PC-3 (cell line): ENCODE results near the gene CTNNA2. TPM values are rescaled to one million over a fixed set of nuclear protein-coding genes. Genes with fewer than 3 reads are reported as not detected.

Experiments used
- ATAC-seq: fragments of 200-7000 bp; cut with Tn5 transposase; 2 replicates; pipeline ENCODE4 v1.9.1; 2020; ENCODE audit warnings: mild to moderate bottlenecking, moderate library complexity
- BruUV-seq: library from RNA; stranded (reverse); fragments of 400-500 nt; replicated peaks from 2 replicates; lab custom pipeline; 2021; lab: Mats Ljungman, UMichigan
- CTCF ChIA-PET: fragments of 300-600 bp; sonication (Branson Sonifier 250); formaldehyde crosslinking; loops from one replicate; lab custom pipeline; 2022; ENCODE audit warnings: antibody characterized with exemption; lab: Charles Lee
- POLR2A ChIA-PET: fragments of 300-600 bp; sonication (Branson Sonifier 250); formaldehyde crosslinking; loops from one replicate; lab custom pipeline; 2022; ENCODE audit warnings: antibody characterized with exemption; ENCODE audit not compliant: unreplicated experiment; lab: Charles Lee
- DNase-seq: peaks from one replicate; pipeline ENCODE4 v3.0.0-alpha.2; 2015
- H2AFZ ChIP-seq: fragments of 300-600 bp; sonication (generic); 2 replicates; pipeline ENCODE4 v1.6.0; 2016; ENCODE audit warnings: antibody characterized with exemption, low read length
- H3F3A ChIP-seq: fragments of 300-600 bp; sonication (generic); one replicate; pipeline ENCODE4 v1.6.0; 2017; ENCODE audit warnings: antibody characterized with exemption, low read length, control low read depth, mild to moderate bottlenecking; ENCODE audit not compliant: unreplicated experiment
- H3K27ac ChIP-seq: fragments of 300-600 bp; sonication (generic); 2 replicates; pipeline ENCODE4 v1.5.1; 2016; ENCODE audit warnings: mild to moderate bottlenecking, low read length
- H3K27me3 ChIP-seq: fragments of 300-600 bp; sonication (generic); 2 replicates; pipeline ENCODE4 v1.6.1; 2016; ENCODE audit warnings: low read length, mixed read lengths
- H3K36me3 ChIP-seq: fragments of 300-600 bp; sonication (generic); 2 replicates; pipeline ENCODE4 v1.6.1; 2016; ENCODE audit warnings: low read depth, mixed run types, low read length, mixed read lengths
- H3K4me1 ChIP-seq: fragments of 300-600 bp; sonication (generic); 2 replicates; pipeline ENCODE4 v1.5.1; 2016; ENCODE audit warnings: low read length; ENCODE audit not compliant: insufficient read depth
- H3K4me2 ChIP-seq: fragments of 300-600 bp; sonication (generic); 2 replicates; pipeline ENCODE4 v1.6.0; 2016; ENCODE audit warnings: low read length
- H3K4me3 ChIP-seq: fragments of 300-600 bp; sonication (generic); 2 replicates; pipeline ENCODE4 v1.5.1; 2016; ENCODE audit warnings: mild to moderate bottlenecking, low read length, mixed read lengths
- H3K79me2 ChIP-seq: fragments of 300-600 bp; sonication (generic); 2 replicates; pipeline ENCODE4 v1.6.1; 2017; ENCODE audit warnings: low read length, mixed read lengths
- H3K9ac ChIP-seq: fragments of 300-600 bp; sonication (generic); 2 replicates; pipeline ENCODE4 v1.6.0; 2016; ENCODE audit warnings: mild to moderate bottlenecking, low read length
- H3K9me2 ChIP-seq: fragments of 300-600 bp; sonication (generic); replicated peaks from 2 replicates; pipeline ENCODE4 v1.6.1; 2016; ENCODE audit warnings: mixed run types, low read length, mixed read lengths
- H3K9me3 ChIP-seq: fragments of 300-600 bp; sonication (generic); 2 replicates; pipeline ENCODE4 v1.6.1; 2016; ENCODE audit warnings: low read length, mixed read lengths
- H4K20me1 ChIP-seq: fragments of 300-600 bp; sonication (generic); 2 replicates; pipeline ENCODE4 v1.6.1; 2016; ENCODE audit warnings: low read length, mixed read lengths
- CTCF ChIP-seq: fragments of 300-600 bp; sonication (generic); conservative IDR thresholded peaks from 2 replicates; pipeline ENCODE4 v1.5.1; 2017; ENCODE audit warnings: antibody characterized with exemption, low read depth, mild to moderate bottlenecking, low read length
- EZH2 ChIP-seq: fragments of 300-600 bp; sonication (generic); IDR thresholded peaks from one replicate; pipeline ENCODE4 v1.6.1; 2017; ENCODE audit warnings: antibody characterized with exemption, mild to moderate bottlenecking, low read length; ENCODE audit not compliant: unreplicated experiment
- EZH2phosphoT487 ChIP-seq: fragments of 300-600 bp; sonication (generic); IDR thresholded peaks from 2 replicates; pipeline ENCODE4 v1.6.1; 2018; ENCODE audit warnings: mild to moderate bottlenecking, antibody characterized with exemption, low read length, borderline replicate concordance
- intact Hi-C: fragments of 100-400 bp; cut with micrococcal nuclease; formaldehyde crosslinking; loops from 2 replicates; pipeline ENCODE4 v1.9.0; 2023
- total RNA-seq: library from RNA; depleted of rRNA; stranded (reverse); fragments of >200 nt; gene quantifications from 2 replicates; pipeline ENCODE4 v1.2.3, GENCODE V29; 2014

CTNNA2 gene
- total RNA-seq, 1 experiment from 2014 or later = not detected

- Histone ChIP-seq H2AFZ (no peak overlapping the region), H3K36me3 (no peaks in the 10 kb centered on the region), H3K9me2 (no peaks in the 10 kb centered on the region), H3K4me2 (no peak overlapping the region), H3K9me3 (0 out of 2 replicates have a peak, but pooled peaks cover 4% of the 10 kb centered on the region), H3K27ac (no peak overlapping the region), H3K79me2 (no peaks in the 10 kb centered on the region), H3K4me3 (no peak overlapping the region), H4K20me1 (no peaks in the 10 kb centered on the region), H3K4me1 (no peaks in the 10 kb centered on the region), H3F3A (no peaks in the 10 kb centered on the region), H3K9ac (no peak overlapping the region), H3K27me3 (no peaks in the 10 kb centered on the region)
- POLR2A ChIA-PET = no interaction called here
- ATAC-seq = no peak
- no TSS peak for BruUV-seq
- TF ChIP-seq EZH2phosphoT487 = no peak
- CTCF ChIA-PET = no interaction called here
- DNase-seq = no peak
- intact Hi-C loops = no loop called here
Measured at GRCh38 chr2:79611448-79612016, 98.7 kb downstream of the CTNNA2 start.

DNA sequence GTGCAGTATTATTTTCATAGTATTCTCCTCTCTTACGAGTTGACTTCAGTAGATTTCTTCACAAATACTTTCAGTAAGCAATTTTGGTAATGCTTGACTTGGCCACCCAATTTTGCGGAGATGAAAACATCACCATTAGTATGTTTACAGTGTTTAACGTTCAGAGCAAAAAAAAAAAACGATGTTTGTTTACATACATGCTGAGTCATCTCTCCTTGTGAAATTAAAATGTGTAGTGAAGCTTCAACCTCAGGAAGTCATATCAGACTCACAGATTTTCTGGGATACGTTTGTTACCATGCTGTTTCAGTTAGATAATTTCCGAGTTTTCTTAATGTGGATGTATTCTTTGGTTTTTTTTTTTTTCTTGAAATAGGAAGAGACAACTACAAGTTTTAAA, 100.1 kb downstream of the CTNNA2 start:
- CTCF ChIA-PET = no interaction called here
- no peak for TF ChIP-seq EZH2phosphoT487
- no peak for TF ChIP-seq CTCF
- no peak for TF ChIP-seq EZH2
- no TSS peak for BruUV-seq
- POLR2A ChIA-PET = no interaction called here
- peak; percentile 1 for DNase-seq
- H2AFZ ChIP-seq = no peak overlapping the region
- ATAC-seq = no peak
- H3K9ac ChIP-seq = no peak overlapping the region
- no peak overlapping the region for H3K27ac ChIP-seq
- H3K4me3 ChIP-seq = no peak overlapping the region
- no peaks in the 10 kb centered on the region for H3K9me2 ChIP-seq
- H3K9me3 ChIP-seq = 0 out of 2 replicates have a peak, but pooled peaks cover 8% of the 10 kb centered on the region
- H3F3A ChIP-seq = no peaks in the 10 kb centered on the region
- no peaks in the 10 kb centered on the region for H3K79me2 ChIP-seq
- no peaks in the 10 kb centered on the region for H3K4me1 ChIP-seq
- H3K36me3 ChIP-seq = no peaks in the 10 kb centered on the region
- H4K20me1 ChIP-seq = no peaks in the 10 kb centered on the region
- no peaks in the 10 kb centered on the region for H3K27me3 ChIP-seq
- intact Hi-C loops = no loop called here
- no peak overlapping the region for H3K4me2 ChIP-seq

GRCh38 chr2:79619442-79619841, 106.6 kb downstream of the CTNNA2 start:
- Histone ChIP-seq H3K79me2 (no peaks in the 10 kb centered on the region), H4K20me1 (no peaks in the 10 kb centered on the region), H3K27ac (no peak overlapping the region), H3F3A (no peaks in the 10 kb centered on the region), H3K27me3 (no peaks in the 10 kb centered on the region), H3K4me2 (no peak overlapping the region), H3K9me3 (0 out of 2 replicates have a peak, but pooled peaks cover 23% of the 10 kb centered on the region), H3K4me1 (no peaks in the 10 kb centered on the region), H2AFZ (no peak overlapping the region), H3K9me2 (no peaks in the 10 kb centered on the region), H3K36me3 (no peaks in the 10 kb centered on the region), H3K4me3 (no peak overlapping the region), H3K9ac (no peak overlapping the region)
- intact Hi-C loops = no loop called here
- no TSS peak for BruUV-seq
- ChIA-PET POLR2A (no interaction called here), CTCF (no interaction called here)
- ATAC-seq (no peak), DNase-seq (no peak)
- TF ChIP-seq EZH2phosphoT487 (no peak), EZH2 (no peak), CTCF (no peak)
